IPS DF 6.9 (cell line): Measurements from ENCODE around the gene KIF23.
"Not testable (repeated sequence)": the region's sequence is repeated elsewhere in the genome, so short reads cannot be mapped to it uniquely, and the experiment has no call there.

Experiments used
- DNase-seq: peaks from one replicate; pipeline ENCODE4 v3.0.0-alpha.2; 2013; ENCODE audit warnings: low read depth, low spot score
- H3K27ac ChIP-seq: one replicate; pipeline ENCODE4 v1.5.1; 2013; ENCODE audit warnings: low read length, control low read depth
- H3K27me3 ChIP-seq: 2 replicates; pipeline ENCODE4 v1.6.1; 2013; ENCODE audit warnings: mild to moderate bottlenecking, low read length; ENCODE audit not compliant: control insufficient read depth, insufficient read depth
- H3K36me3 ChIP-seq: 2 replicates; pipeline ENCODE4 v1.6.1; 2013; ENCODE audit warnings: low read length; ENCODE audit not compliant: control insufficient read depth, insufficient read depth
- H3K4me1 ChIP-seq: 2 replicates; pipeline ENCODE4 v1.6.1; 2013; ENCODE audit warnings: low read length; ENCODE audit not compliant: control insufficient read depth, insufficient read depth
- H3K4me3 ChIP-seq: 2 replicates; pipeline ENCODE4 v1.5.1; 2013; ENCODE audit warnings: mild to moderate bottlenecking, low read length
- H3K9me3 ChIP-seq: 2 replicates; pipeline ENCODE4 v1.6.1; 2013; ENCODE audit warnings: low read length, inconsistent platforms; ENCODE audit not compliant: control insufficient read depth, insufficient read depth
- WGBS: extraction: QIAGEN DNeasy Blood & Tissue Kit; methylation state at CpG from one replicate; pipeline ENCODE4 v1.1.7; 2013; ENCODE audit warnings: mixed read lengths, missing lambda C conversion rate; ENCODE audit not compliant: insufficient read length, insufficient coverage; 5-methylcytosine and 5-hydroxymethylcytosine counted together

KIF23 gene

DNA sequence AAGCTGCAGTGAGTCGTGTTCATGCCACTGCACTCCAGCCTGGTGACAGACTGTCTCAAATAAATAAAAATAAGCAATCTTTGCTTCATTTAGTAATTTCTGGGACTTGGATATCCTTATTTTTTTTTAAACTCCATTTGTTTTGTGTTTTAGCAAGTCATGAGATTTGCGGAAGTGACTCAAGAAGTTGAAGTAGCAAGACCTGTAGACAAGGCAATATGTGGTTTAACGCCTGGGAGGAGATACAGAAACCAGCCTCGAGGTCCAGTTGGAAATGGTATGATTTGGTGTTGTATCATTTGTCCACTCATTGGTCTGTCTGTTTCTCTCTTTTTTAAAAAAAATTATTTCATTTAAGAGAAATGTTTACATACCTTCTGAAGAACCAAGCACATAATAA, 21.8 kb downstream of the KIF23 start:
- H3K36me3 ChIP-seq = peaks cover 28% of the 10 kb centered on the region; the same call in 1 of the 2 replicates
- no CpG with 5 or more reads among the region's 4 CpGs for WGBS
- no peaks in the 10 kb centered on the region for H3K27me3 ChIP-seq
- no peak overlapping the region for H3K4me3 ChIP-seq
- H3K9me3 ChIP-seq = no peaks in the 10 kb centered on the region; the same call in 1 of the 2 replicates
- DNase-seq = no peak
- no peaks in the 10 kb centered on the region for H3K4me1 ChIP-seq
- H3K27ac ChIP-seq = no peak overlapping the region

DNA sequence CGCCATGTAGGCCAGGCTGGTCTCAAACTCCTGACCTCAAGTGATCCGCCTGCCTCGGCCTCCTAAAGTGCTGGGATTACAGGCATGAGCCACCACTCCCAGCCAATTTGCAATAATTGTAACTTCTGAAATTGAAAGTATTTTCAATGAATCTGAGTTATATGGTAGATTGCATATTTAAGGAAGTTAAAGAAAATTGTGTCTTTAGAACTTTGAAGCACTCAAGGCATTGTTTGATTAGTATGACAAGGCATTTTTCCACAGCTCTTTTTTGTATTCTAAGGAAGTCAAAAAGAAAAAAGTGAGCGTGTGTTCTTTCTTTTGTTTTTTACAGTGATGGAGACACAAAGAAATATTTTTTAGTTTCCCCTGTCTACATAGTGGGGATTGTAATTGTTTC, 22.8 kb downstream of the KIF23 start:
- Histone ChIP-seq H3K27ac (no peak overlapping the region), H3K4me3 (no peak overlapping the region), H3K27me3 (no peaks in the 10 kb centered on the region), H3K9me3 (no peaks in the 10 kb centered on the region; the same call in 1 of the 2 replicates), H3K4me1 (no peaks in the 10 kb centered on the region), H3K36me3 (peaks cover 29% of the 10 kb centered on the region)
- no CpG with 5 or more reads among the region's 4 CpGs for WGBS
- DNase-seq = no peak

DNA sequence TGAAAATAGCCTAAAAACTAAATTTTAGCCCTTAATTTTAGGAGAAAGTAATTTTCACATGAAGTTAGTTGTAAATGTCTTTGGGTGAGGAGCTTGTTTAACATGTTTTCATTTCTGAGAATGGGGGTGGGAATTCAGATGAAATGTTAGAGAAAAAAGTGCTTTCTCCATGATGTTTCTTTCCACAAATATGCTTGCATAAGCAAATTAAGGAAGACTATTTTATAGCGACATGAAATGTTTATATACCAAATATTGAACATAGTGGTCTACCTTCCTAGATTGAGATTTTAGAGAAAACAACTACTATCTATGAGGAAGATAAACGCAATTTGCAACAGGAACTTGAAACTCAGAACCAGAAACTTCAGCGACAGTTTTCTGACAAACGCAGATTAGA, 25.5 kb downstream of the KIF23 start:
- no peaks in the 10 kb centered on the region; the same call in 1 of the 2 replicates for H3K9me3 ChIP-seq
- no peaks in the 10 kb centered on the region for H3K4me1 ChIP-seq
- H3K4me3 ChIP-seq = no peak overlapping the region
- DNase-seq = no peak
- H3K36me3 ChIP-seq = peaks cover 24% of the 10 kb centered on the region
- WGBS = no CpG with 5 or more reads among the region's 4 CpGs
- H3K27me3 ChIP-seq = no peaks in the 10 kb centered on the region
- H3K27ac ChIP-seq = no peak overlapping the region

DNA sequence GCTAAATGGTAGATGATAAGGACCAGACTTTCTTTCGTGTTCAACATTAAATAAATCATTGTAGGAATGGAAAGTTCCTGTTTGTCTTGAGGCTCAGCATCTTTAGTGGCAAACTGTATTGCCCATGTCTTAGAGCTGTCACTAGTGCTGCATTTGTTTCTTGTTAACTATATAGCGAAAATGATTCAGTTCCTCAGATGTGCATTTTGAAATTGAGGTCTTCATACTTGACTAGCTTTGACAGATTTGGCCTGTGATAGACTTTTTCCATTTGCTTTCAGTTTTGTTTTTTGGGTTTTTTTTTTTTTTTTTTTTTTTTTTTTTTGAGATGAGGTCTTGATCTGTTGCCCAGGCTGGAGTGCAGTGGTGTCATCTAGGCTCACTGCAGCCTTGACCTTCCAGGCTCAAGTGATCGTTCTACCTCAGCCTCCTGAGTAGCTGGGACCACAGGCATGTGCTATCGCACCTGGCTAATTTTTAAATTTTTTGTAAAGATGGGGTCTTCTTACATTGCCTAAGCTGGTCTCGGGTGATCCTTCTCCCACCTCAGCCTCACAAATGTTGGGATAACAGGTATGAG, 29.0 kb downstream of the KIF23 start:
- Histone ChIP-seq H3K9me3 (no peaks in the 10 kb centered on the region; the same call in 1 of the 2 replicates), H3K27me3 (no peaks in the 10 kb centered on the region), H3K4me3 (no peak overlapping the region), H3K4me1 (no peaks in the 10 kb centered on the region), H3K36me3 (peaks cover 25% of the 10 kb centered on the region), H3K27ac (no peak overlapping the region)
- no CpG with 5 or more reads among the region's 5 CpGs for whole genome bisulfite sequencing
- DNase-seq = no peak

DNA sequence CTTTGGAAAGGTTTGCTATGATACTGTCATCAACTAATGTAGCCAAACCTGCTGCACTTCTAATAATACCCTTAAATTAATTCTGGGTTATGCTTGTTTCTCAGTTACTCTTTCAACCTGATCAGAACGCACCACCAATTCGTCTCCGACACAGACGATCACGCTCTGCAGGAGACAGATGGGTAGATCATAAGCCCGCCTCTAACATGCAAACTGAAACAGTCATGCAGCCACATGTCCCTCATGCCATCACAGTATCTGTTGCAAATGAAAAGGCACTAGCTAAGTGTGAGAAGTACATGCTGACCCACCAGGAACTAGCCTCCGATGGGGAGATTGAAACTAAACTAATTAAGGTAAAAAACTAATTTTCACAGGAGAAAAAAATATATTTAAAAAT, 30.5 kb downstream of the KIF23 start:
- H3K9me3 ChIP-seq = no peaks in the 10 kb centered on the region; the same call in 1 of the 2 replicates
- H3K27ac ChIP-seq = no peak overlapping the region
- peaks cover 18% of the 10 kb centered on the region for H3K36me3 ChIP-seq
- WGBS = no CpG with 5 or more reads among the region's 7 CpGs
- no peaks in the 10 kb centered on the region for H3K4me1 ChIP-seq
- no peaks in the 10 kb centered on the region for H3K27me3 ChIP-seq
- H3K4me3 ChIP-seq = no peak overlapping the region
- DNase-seq = no peak

DNA sequence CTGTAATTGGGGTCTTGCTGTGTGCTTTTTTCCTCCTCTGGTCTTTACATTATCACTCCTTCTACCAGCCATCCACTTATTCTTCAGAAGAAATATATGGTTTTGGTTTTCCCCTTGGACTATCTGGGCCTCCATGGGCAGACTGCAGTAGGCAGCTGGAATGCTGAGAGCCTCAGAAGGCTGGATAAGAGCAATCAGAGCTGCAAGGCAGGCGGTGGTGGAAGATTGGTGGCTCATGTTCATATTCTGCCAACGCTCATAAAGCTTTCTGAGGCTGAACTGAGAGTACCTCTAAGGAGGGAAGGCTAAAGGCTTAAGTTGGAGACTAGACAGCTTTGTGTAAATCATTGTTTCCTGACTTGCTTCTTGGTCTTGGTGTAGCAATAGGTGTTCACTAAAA, 32.8 kb downstream of the KIF23 start:
- no peaks in the 10 kb centered on the region for H3K4me1 ChIP-seq
- no peak for DNase-seq
- WGBS = no CpG with 5 or more reads among the region's 2 CpGs
- H3K27me3 ChIP-seq = no peaks in the 10 kb centered on the region
- peaks cover 9% of the 10 kb centered on the region; the same call in 1 of the 2 replicates for H3K36me3 ChIP-seq
- no peak overlapping the region for H3K4me3 ChIP-seq
- H3K27ac ChIP-seq = no peak overlapping the region
- H3K9me3 ChIP-seq = no peaks in the 10 kb centered on the region

DNA sequence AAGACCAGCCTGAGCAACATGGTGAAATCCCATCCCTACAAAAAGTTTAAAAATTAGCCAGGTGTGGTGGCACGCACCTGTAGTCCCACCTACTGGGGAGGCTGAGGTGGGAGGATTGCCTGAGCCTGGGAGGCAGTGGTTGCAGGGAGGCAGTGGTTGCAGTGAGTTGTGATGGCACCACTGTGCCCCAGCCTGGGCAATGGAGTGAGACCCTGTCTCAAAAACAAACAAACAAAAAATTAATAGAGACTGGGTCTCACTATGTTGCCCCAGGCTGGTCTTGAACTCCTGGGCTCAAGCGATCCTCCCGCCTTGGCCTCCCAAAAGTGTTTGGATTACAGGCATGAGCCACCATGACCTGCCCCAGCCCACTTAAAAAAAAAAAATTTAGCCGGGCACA, 36.1 kb downstream of the KIF23 start:
- DNase-seq, H3K4me1 ChIP-seq, H3K9me3 ChIP-seq, H3K27me3 ChIP-seq, H3K4me3 ChIP-seq, H3K27ac ChIP-seq: not testable (repeated sequence)
- no CpG with 5 or more reads among the region's 4 CpGs for WGBS
- H3K36me3 ChIP-seq = peaks cover 14% of the 10 kb centered on the region; the same call in 1 of the 2 replicates

DNA sequence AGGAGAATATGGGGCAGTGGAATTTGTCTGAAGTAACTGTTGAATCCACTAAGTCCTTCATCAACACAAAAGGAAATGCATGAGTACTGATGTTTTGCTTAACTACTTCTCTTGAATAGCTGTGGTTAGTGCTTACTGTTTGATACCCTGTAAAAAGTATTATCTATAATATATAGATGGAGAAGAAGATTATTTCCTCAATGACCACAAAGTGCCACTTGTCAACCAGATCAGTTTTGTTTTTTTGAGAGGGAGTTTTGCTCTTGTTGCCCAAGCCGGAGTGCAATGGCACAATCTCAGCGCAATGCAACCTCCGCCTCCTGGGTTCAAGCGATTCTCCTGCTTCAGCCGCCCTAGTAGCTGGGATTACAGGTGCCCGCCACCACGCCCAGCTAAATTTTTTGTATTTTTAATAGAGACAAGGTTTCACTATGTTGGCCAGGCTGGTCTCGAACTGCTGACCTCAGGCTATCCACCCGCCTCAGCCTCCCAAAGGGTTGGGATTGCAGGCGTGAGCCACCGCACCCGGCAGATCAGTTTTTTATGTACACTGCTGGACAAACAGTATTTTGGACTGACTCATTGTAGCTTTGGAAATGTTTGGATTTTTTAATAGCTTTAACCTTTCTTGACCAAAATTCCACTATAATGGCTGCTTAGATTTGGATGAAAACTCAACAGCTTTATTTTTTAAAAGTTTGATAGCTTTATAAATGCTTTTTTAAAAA, 37.0 kb downstream of the KIF23 start:
- no CpG with 5 or more reads among the region's 12 CpGs for WGBS
- peaks cover 20% of the 10 kb centered on the region; the same call in 1 of the 2 replicates for H3K36me3 ChIP-seq
- no peak overlapping the region for H3K27ac ChIP-seq

DNA sequence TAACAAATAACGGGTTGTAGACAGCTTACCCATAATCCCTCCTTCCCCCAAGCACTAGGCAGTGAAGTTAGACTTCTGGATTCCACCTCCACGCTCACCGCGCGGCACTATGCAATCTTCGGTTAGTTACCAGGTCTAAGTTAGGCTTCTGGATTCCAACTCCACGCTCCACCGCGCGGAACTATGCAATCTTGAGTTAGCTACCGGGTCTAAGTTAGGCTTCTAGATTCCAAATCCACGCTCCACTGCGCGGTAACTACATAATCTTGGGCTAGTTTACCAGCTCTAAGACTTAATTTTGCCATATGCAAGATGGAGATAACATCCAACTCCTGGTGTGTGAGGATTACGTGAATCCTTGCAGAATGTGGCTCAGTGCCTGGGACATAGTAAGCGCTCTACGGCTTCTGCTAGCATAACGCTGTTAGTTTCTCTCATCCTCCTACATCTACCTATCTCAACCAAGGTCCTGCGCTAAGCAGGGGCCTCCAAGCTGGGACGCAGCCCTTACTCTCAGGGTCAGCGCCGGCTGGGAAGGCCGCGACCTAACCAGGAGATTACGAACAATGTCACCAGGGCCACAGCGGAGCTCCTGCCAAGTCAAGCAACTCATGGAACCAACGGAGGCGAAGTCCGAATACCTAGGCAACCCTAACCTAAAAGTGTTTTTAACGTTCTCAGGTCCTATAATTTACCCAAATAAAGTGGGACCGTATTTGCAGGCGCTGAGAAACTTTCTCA, 38.0 kb downstream of the KIF23 start:
- Histone ChIP-seq H3K36me3 (peaks cover 17% of the 10 kb centered on the region; the same call in 1 of the 2 replicates), H3K27ac (no peak overlapping the region)
- WGBS = no CpG with 5 or more reads among the region's 32 CpGs

More for the DNA sequence above, 37.0 kb downstream of the KIF23 start:
- DNase-seq = no peak
- Histone ChIP-seq H3K27me3 (no peaks in the 10 kb centered on the region), H3K4me1 (no peaks in the 10 kb centered on the region), H3K4me3 (no peak overlapping the region), H3K9me3 (no peaks in the 10 kb centered on the region)

DNA sequence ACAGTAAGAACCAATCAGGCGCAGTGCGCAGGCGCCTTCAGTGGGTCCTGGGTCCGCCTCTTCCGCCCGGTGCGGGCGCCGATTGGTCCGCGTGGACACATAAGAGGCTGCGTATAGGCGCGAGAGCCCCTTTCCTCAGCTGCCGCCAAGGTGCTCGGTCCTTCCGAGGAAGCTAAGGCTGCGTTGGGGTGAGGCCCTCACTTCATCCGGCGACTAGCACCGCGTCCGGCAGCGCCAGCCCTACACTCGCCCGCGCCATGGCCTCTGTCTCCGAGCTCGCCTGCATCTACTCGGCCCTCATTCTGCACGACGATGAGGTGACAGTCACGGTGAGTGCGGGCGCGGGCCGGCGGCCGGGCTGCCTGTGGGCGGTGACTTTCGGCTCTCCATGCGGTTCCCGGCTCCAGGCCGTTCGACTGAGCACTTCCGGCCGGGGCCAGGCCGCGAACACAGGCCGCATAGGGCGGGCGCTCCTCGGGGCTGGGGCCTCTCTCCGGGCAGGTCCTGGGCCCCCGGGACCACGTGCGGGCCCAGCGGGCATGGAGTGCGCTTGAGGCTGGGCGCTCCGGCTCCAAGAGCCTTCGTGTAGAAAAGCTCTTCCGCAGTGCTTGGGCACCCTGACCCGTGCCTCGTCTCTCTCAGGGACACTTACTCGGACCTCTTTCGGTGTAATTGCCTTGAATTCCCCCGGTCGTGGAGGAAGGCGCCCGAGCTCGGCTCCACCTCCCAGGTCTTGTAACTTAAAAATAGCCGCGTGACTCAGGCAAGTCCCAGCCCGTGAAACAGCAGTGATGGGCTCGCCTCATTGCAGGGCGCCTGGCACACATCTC, 38.8 kb downstream of the KIF23 start, which contains the start of gene RPLP1:
Gene RPLP1 (plus strand): TSS at position 127 of the 830 bp plus-strand sequence. CDS start 131 bp downstream, at position 258.
- DNase-seq = peak; percentile 77
- Histone ChIP-seq H3K4me3 (peak within 1 kb of the TSS; percentile 85), H3K9me3 (no peaks in the 10 kb centered on the region), H3K27ac (no peak within 1 kb of the TSS), H3K36me3 (peaks cover 17% of the 10 kb centered on the region; the same call in 1 of the 2 replicates), H3K4me1 (no peaks in the 10 kb centered on the region), H3K27me3 (no peaks in the 10 kb centered on the region)
- WGBS = no CpG with 5 or more reads among the region's 77 CpGs

More for the DNA sequence above, 38.0 kb downstream of the KIF23 start:
- Histone ChIP-seq H3K27me3 (no peaks in the 10 kb centered on the region), H3K4me1 (no peaks in the 10 kb centered on the region), H3K9me3 (no peaks in the 10 kb centered on the region), H3K4me3 (peak overlapping the region; percentile 85; the same call in 1 of the 2 replicates)
- no peak for DNase-seq
